ENCODE data around the gene SENP1.

SENP1 gene

DNA sequence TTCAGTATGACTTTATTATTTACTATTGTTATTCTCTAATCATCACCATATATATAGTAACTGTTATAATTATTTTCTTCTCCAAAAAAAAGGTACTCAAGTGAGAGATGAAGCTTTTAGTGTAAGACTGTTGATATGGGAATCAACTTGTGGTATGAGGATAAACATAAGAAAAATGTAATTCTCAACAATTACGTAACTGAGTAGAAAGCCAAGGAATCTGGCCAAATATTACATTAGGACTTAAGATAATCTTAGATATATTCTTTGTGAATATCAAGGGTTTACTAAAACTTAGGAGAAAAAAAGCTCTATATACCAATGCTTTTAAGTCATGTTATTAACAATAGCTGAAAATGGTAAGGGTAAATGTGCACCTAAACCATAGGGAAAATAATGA lies 13.3 kb downstream of the SENP1 start:
- TF ChIP-seq, protein P1, sequence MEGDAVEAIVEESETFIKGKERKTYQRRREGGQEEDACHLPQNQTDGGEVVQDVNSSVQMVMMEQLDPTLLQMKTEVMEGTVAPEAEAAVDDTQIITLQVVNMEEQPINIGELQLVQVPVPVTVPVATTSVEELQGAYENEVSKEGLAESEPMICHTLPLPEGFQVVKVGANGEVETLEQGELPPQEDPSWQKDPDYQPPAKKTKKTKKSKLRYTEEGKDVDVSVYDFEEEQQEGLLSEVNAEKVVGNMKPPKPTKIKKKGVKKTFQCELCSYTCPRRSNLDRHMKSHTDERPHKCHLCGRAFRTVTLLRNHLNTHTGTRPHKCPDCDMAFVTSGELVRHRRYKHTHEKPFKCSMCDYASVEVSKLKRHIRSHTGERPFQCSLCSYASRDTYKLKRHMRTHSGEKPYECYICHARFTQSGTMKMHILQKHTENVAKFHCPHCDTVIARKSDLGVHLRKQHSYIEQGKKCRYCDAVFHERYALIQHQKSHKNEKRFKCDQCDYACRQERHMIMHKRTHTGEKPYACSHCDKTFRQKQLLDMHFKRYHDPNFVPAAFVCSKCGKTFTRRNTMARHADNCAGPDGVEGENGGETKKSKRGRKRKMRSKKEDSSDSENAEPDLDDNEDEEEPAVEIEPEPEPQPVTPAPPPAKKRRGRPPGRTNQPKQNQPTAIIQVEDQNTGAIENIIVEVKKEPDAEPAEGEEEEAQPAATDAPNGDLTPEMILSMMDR (IDR thresholded peaks at IDR 0.05; ENCODE audit: control insufficient read depth, extremely low read depth, insufficient read depth) = no peak

DNA sequence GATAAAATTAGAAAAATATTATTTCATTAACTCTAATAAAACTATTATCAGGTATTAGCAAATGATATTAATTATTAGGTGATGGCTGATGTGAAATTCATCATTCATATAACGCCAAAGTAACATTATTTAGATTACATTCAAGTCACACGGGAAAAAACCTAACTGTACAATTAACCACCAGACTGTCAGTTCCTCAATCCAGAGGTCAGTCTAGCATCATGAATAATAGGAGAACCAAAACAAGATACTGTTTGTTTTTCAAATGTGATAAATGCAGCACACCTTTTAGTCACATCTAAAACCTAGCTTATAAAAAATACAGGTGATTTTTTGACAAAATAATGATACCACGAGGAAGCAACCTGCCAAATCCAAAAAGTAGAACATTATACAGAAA lies 19.6 kb downstream of the SENP1 start:
- TF ChIP-seq, protein P1 (IDR thresholded peaks at IDR 0.05; ENCODE audit: control insufficient read depth, extremely low read depth, insufficient read depth) = no peak
- no peak for DNase-seq (ENCODE audit: low read depth)
- no peak overlapping the region for H3K4me3 ChIP-seq (ENCODE audit: low read depth, low read length)

More for the DNA sequence above, 13.3 kb downstream of the SENP1 start:
- no peak for DNase-seq (ENCODE audit: low read depth)
- no peak overlapping the region for H3K4me3 ChIP-seq (ENCODE audit: low read depth, low read length)

DNA sequence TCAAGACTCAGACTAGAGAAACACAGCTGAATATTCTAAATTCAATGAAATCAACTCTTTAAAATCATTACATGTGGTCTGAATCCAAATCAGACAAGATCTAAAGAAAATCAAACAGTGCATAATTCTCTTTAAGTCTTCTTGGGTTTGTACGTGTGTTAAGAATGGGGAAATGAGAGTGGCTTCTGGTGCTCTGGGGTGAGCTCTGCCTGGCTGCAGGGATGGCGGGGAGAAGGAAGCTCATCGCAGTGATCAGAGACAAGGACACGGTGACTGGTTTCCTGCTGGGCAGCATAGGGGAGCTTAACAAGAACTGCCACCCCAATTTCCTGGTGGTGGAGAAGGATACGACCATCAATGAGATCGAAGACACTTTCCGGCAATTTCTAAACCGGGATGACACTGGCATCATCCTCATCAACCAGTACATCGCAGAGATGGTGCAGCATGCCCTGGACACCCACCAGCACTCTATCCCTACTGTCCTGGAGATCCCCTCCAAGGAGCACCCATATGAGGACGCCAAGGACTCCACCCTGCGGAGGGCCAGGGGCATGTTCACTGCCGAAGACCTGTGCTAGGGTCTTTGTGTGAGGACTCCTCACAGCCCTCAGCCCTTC lies 20.9 kb downstream of the SENP1 start:
- no peak for DNase-seq (ENCODE audit: low read depth)
- H3K4me3 ChIP-seq (ENCODE audit: low read depth, low read length) = no peak overlapping the region
- TF ChIP-seq, protein P1 (IDR thresholded peaks at IDR 0.05; ENCODE audit: control insufficient read depth, extremely low read depth, insufficient read depth) = no peak

DNA sequence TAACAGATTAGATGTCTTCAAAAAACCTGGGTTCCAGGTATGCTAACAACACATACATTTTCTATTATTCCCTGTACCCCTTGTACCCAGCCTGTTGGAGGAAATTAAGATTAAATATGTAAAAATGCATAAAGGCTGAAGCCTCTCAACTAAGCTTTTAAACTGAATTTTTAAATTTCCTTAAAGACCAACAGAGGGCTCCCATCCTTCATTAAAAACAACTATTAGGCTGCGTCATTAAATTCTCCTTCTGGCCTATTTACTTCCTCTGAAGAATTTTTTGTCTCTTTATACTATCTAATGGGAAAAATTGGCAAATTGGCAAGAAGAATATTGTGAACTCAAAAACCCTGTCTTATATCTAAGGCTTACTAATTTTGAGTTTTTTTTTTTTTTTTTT lies 21.8 kb downstream of the SENP1 start:
- DNase-seq (ENCODE audit: low read depth) = no peak
- H3K4me3 ChIP-seq (ENCODE audit: low read depth, low read length) = no peak overlapping the region
- TF ChIP-seq, protein P1 (IDR thresholded peaks at IDR 0.05; ENCODE audit: control insufficient read depth, extremely low read depth, insufficient read depth) = peak; percentile 28; the same call in 1 of the 2 replicates

DNA sequence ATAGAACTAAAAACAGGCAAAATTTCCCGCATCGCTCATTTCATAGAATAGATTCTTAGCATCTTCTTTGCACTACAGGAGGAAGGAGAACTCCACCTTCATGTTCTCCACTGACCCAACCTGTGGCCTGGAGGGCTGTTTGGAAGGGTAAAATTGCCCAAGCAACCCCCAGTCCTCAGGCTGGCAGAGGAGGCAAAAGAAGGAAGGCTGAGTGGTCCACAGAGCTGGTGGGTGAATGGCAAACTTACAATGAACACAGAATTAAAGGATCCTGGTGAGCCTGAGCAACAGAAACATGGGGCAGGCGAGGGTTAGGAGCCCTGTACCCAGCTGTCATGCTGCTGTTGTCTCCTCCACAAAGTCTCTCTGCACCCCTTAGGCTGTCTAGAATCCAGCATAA lies 25.1 kb downstream of the SENP1 start:
- H3K4me3 ChIP-seq (ENCODE audit: low read depth, low read length) = no peak overlapping the region
- TF ChIP-seq, protein P1 (IDR thresholded peaks at IDR 0.05; ENCODE audit: control insufficient read depth, extremely low read depth, insufficient read depth) = no peak
- no peak for DNase-seq (ENCODE audit: low read depth)

DNA sequence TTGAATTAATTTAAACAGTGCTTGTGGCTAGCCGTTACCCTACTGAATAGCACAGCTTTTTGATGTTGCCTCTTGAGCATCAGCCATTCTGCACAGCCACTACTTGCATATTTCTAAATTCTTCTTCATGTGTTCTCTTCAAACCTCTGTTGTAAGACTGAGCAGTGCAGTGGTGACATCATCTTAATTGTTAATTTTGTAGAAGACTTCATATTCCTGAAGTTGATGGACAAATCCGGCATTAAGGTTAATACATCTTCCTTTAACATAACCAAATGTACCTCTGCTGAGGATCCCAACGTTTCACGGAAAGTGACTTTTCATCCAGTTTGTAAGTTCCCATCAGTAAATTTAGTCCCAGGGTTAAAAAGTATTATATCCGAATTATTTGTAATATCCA lies 25.6 kb downstream of the SENP1 start:
- H3K4me3 ChIP-seq (ENCODE audit: low read depth, low read length) = no peak overlapping the region
- no peak for DNase-seq (ENCODE audit: low read depth)
- TF ChIP-seq, protein P1 (IDR thresholded peaks at IDR 0.05; ENCODE audit: control insufficient read depth, extremely low read depth, insufficient read depth) = no peak

DNA sequence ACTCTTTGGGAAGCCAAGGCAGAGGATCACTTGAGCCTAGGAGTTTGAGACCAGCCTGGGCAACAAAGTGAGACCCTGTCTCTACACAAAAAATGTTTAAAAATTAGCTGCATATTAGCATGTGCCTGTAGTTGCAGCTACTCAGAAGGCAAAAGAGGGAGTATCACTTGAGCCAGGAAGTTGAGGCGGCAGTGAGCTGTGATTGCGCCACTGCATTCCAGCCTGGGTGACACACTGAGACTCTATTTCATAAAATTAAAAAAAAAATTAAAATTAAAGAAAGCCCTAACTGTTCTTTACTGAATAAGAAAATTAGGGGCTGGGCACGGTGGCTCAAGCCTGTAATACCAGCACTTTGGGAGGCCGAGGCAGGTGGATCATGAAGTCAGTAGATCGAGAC lies 27.0 kb downstream of the SENP1 start:
- TF ChIP-seq, protein P1 (IDR thresholded peaks at IDR 0.05; ENCODE audit: control insufficient read depth, extremely low read depth, insufficient read depth) = no peak
- no peak overlapping the region for H3K4me3 ChIP-seq (ENCODE audit: low read depth, low read length)
- no peak for DNase-seq (ENCODE audit: low read depth)
